Upper lobe of left lung (tissue), 6 donors: Measurements from ENCODE around the gene GDI1. TPM values are rescaled to one million over a fixed set of nuclear protein-coding genes. Genes with fewer than 3 reads are reported as not detected.
A peak's percentile ranks its signal among the peaks of the same experiment; 100 is the strongest.

Source experiments
- ATAC-seq, 2 donors: fragments of 200-7000 bp; cut with Tn5 transposase; one replicate each; pipeline ENCODE4 v1.9.1; 2022; ENCODE audit warnings: mild to moderate bottlenecking in 2 of 2, moderate library complexity in 2 of 2; ENCODE audit not compliant: low FRiP score in 2 of 2
- DNase-seq, 2 donors: peaks; one replicate each; pipeline ENCODE4 v3.0.0-alpha.2; 2019 to 2020
- H3K27ac ChIP-seq, 4 donors: fragments of 200-600 bp; sonication (generic); one replicate each; pipeline ENCODE4 v1.5.1; 2016 to 2019
- H3K27me3 ChIP-seq, 4 donors: fragments of 200-600 bp; sonication (generic); one replicate each; pipeline ENCODE4 v1.5.1; 2017 to 2019
- H3K36me3 ChIP-seq, 4 donors: fragments of 200-600 bp; sonication (generic); one replicate each; pipeline ENCODE4 v1.5.1; 2016 to 2019
- H3K4me1 ChIP-seq, 4 donors: fragments of 200-600 bp; sonication (generic); one replicate each; pipeline ENCODE4 v1.5.1; 2018 to 2019
- H3K4me3 ChIP-seq, 4 donors: fragments of 200-600 bp; sonication (generic); one replicate each; pipeline ENCODE4 v1.5.1; 2017 to 2019; ENCODE audit warnings: mild to moderate bottlenecking in 2 of 4, moderate library complexity in 1 of 4
- H3K9me3 ChIP-seq, 4 donors: fragments of 200-600 bp; sonication (generic); one replicate each; pipeline ENCODE4 v1.5.1; 2018 to 2019
- EP300 ChIP-seq, 4 donors: sonication (generic); formaldehyde crosslinking; IDR thresholded peaks; one replicate each; pipeline ENCODE4 v1.5.1; 2017; ENCODE audit warnings: antibody characterized with exemption in 4 of 4, control low read depth in 2 of 4
- POLR2A ChIP-seq, 4 donors: fragments of 450-650 bp; IDR thresholded peaks; one replicate each; pipeline ENCODE4 v1.5.1; 2016 to 2017; ENCODE audit warnings: antibody characterized with exemption in 4 of 4, mild to moderate bottlenecking in 2 of 4
- POLR2AphosphoS5 ChIP-seq, 2 donors: sonication (generic); formaldehyde crosslinking; IDR thresholded peaks; one replicate each; pipeline ENCODE4 v1.5.1; 2017; ENCODE audit warnings: antibody characterized with exemption in 2 of 2
- WGBS, 2 donors: methylation state at CpG; one replicate each; pipeline ENCODE4 v1.1.5; 2017 to 2018; 5-methylcytosine and 5-hydroxymethylcytosine counted together
- total RNA-seq, 6 donors: library from RNA; depleted of rRNA in 4 of 6; stranded (reverse); fragments of >200 nt in 4 of 6; gene quantifications; one replicate each; pipeline versions ENCODE4 v1.1.0 to v1.2.1, GENCODE V29; 2016 to 2021
- TF ChIP-seq, protein P1 (sequence below), 6 experiments: fragments of 450-650 bp in 4 of 6; fragments of 200-600 bp in 2 of 6; sonication (generic) in 2 of 6; IDR thresholded peaks; one replicate each; pipeline ENCODE4 v1.5.1; 2016 to 2019; ENCODE audit warnings: antibody characterized with exemption in 6 of 6
- donor health status: DM: no; HTN: no; CAD: no; lungs with moderate emphysema.
- donor health status: DM: no; HTN: yes; CAD: no; lungs with severe emphysema.

The GDI1 gene
- total RNA-seq, 6 donors from 2014 or later, result 81.2 to 237 (median 96.0) TPM

- peaks cover 7 to 25% (median 10%) of the 10 kb centered on the region in 4 donors for H3K4me1 ChIP-seq
- H3K36me3 ChIP-seq, result no peaks in the 10 kb centered on the region
- no peak for ATAC-seq
- TF ChIP-seq, protein P1, sequence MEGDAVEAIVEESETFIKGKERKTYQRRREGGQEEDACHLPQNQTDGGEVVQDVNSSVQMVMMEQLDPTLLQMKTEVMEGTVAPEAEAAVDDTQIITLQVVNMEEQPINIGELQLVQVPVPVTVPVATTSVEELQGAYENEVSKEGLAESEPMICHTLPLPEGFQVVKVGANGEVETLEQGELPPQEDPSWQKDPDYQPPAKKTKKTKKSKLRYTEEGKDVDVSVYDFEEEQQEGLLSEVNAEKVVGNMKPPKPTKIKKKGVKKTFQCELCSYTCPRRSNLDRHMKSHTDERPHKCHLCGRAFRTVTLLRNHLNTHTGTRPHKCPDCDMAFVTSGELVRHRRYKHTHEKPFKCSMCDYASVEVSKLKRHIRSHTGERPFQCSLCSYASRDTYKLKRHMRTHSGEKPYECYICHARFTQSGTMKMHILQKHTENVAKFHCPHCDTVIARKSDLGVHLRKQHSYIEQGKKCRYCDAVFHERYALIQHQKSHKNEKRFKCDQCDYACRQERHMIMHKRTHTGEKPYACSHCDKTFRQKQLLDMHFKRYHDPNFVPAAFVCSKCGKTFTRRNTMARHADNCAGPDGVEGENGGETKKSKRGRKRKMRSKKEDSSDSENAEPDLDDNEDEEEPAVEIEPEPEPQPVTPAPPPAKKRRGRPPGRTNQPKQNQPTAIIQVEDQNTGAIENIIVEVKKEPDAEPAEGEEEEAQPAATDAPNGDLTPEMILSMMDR (IDR thresholded peaks at IDR 0.05), result no peak
- no peak for TF ChIP-seq POLR2A (IDR thresholded peaks at IDR 0.05)
- TF ChIP-seq POLR2AphosphoS5 (IDR thresholded peaks at IDR 0.05), result no peak
- TF ChIP-seq EP300 (IDR thresholded peaks at IDR 0.05), result no peak
- peak overlapping the region; percentile 90 to 96 (median 92) for H3K27ac ChIP-seq
- DNase-seq, result no peak
- WGBS, 2 donors, result 74 to 90% methylated on average over 2 to 8 of the region's 8 CpGs
- H3K27me3 ChIP-seq, result no peaks in the 10 kb centered on the region
- H3K9me3 ChIP-seq, result no peaks in the 10 kb centered on the region
- no peak overlapping the region for H3K4me3 ChIP-seq
Measured at GRCh38 chrX:154413142-154413541, 23.8 kb upstream of the GDI1 start.

- DNase-seq (no peak), ATAC-seq (no peak)
- H3K4me1 ChIP-seq, result peaks cover 7 to 13% (median 9%) of the 10 kb centered on the region in 4 donors
- H3K9me3 ChIP-seq, result no peaks in the 10 kb centered on the region
- H3K36me3 ChIP-seq, result peaks cover 0 to 9% (median 0%) of the 10 kb centered on the region in 4 donors
- H3K27me3 ChIP-seq, result no peaks in the 10 kb centered on the region
- H3K4me3 ChIP-seq, result no peak overlapping the region
- TF ChIP-seq POLR2A (IDR thresholded peaks at IDR 0.05), result no peak
- TF ChIP-seq POLR2AphosphoS5 (IDR thresholded peaks at IDR 0.05), result no peak
- no peak for TF ChIP-seq EP300 (IDR thresholded peaks at IDR 0.05)
- TF ChIP-seq, protein P1 (IDR thresholded peaks at IDR 0.05), result no peak
- H3K27ac ChIP-seq, result no peak overlapping the region
- WGBS, 2 donors, result 59 to 87% methylated on average over 7 of the region's 7 CpGs
Measured at GRCh38 chrX:154417157-154417556, 19.8 kb upstream of the GDI1 start.

- no peak for ATAC-seq
- peak overlapping the region in 2 of 4 donors; percentile 54 to 60 for H3K27ac ChIP-seq
Measured at GRCh38 chrX:154419189-154419588, 17.8 kb upstream of the GDI1 start.

DNA sequence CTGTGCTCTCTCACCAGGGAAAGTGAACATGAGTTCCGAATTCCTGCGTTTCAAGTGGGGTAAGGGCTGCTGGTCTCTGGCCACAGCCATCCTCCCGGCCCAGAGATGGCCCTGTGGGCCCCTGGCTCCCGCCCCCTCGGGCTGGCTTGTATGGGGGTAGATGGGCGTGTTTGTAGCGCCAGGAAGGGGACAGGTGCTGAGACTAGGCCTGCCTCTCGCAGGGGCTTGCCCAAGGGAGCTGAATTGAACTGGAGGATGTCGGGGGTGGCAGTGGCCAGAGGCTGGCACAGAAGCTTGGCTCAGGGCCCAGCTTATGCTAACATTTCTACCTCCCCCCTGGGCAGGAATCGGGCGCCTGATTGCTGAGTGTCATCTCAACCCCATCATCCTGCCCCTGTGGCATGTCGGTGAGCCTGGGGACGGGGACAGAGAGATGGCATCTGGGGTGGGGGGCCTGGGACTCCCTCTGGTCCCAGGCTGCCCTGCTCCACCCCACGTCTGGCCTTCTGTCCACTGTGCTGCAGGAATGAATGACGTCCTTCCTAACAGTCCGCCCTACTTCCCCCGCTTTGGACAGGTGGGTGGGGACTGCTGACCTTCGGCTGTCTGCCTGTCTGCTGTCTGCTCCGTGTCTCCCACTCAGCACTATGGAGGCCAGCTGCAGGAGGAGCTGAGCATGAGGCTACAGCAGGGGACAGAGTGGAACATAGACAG, 17.1 kb upstream of the GDI1 start:
- no peak overlapping the region for H3K4me3 ChIP-seq
- TF ChIP-seq, protein P1 (IDR thresholded peaks at IDR 0.05), result no peak
- no peak for TF ChIP-seq EP300 (IDR thresholded peaks at IDR 0.05)
- peaks cover 0 to 9% (median 0%) of the 10 kb centered on the region in 4 donors for H3K36me3 ChIP-seq
- DNase-seq (no peak), ATAC-seq (peak in 1 of 2 donors; percentile 31)
- H3K27me3 ChIP-seq, result no peaks in the 10 kb centered on the region
- no peaks in the 10 kb centered on the region for H3K4me1 ChIP-seq
- peak overlapping the region in 2 of 4 donors; percentile 54 to 60 for H3K27ac ChIP-seq
- WGBS, 2 donors, result 74 to 80% methylated on average over 2 to 19 of the region's 19 CpGs
- no peaks in the 10 kb centered on the region for H3K9me3 ChIP-seq

More at GRCh38 chrX:154419189-154419588, 17.8 kb upstream of the GDI1 start:
- Histone ChIP-seq H3K4me1 (no peaks in the 10 kb centered on the region), H3K9me3 (no peaks in the 10 kb centered on the region), H3K27me3 (no peaks in the 10 kb centered on the region), H3K36me3 (peaks cover 0 to 9% (median 0%) of the 10 kb centered on the region in 4 donors), H3K4me3 (no peak overlapping the region)
- DNase-seq, result no peak
- 89% methylated on average over 3 to 8 of the region's 8 CpGs for WGBS, 2 donors
- TF ChIP-seq, protein P1 (IDR thresholded peaks at IDR 0.05), result no peak
- TF ChIP-seq EP300 (IDR thresholded peaks at IDR 0.05) (no peak), POLR2A (IDR thresholded peaks at IDR 0.05) (no peak), POLR2AphosphoS5 (IDR thresholded peaks at IDR 0.05) (no peak)

DNA sequence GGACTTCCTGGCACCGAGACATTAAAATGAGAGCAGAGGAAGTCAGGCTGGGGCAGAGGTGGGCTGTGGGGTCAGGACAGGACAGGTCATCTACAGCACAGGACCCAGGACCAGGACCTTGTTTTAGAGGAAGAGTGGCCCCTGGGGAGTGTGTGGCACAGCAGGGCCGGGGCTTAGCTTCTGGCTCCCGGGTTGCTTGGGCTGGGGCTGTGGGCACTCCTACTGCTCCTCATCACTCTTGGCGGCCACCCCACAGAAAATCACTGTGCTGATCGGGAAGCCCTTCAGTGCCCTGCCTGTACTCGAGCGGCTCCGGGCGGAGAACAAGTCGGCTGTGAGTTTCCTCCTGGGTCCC, 16.6 kb upstream of the GDI1 start:
- Histone ChIP-seq H3K36me3 (peaks cover 0 to 9% (median 0%) of the 10 kb centered on the region in 4 donors), H3K27me3 (no peaks in the 10 kb centered on the region), H3K27ac (peak overlapping the region in 1 of 4 donors; percentile 33), H3K9me3 (no peaks in the 10 kb centered on the region), H3K4me1 (no peaks in the 10 kb centered on the region), H3K4me3 (no peak overlapping the region)
- DNase-seq (no peak), ATAC-seq (peak in 1 of 2 donors; percentile 24)
- WGBS, 2 donors, result 71 to 92% methylated on average over 1 to 10 of the region's 10 CpGs
- TF ChIP-seq POLR2A (IDR thresholded peaks at IDR 0.05), result no peak
- TF ChIP-seq EP300 (IDR thresholded peaks at IDR 0.05), result no peak
- no peak for TF ChIP-seq POLR2AphosphoS5 (IDR thresholded peaks at IDR 0.05)
- TF ChIP-seq, protein P1 (IDR thresholded peaks at IDR 0.05), result no peak
